Right lung (tissue), 5 donors: ENCODE results near the gene SAYSD1. TPM values are rescaled to one million over a fixed set of nuclear protein-coding genes. Genes with fewer than 3 reads are reported as not detected.

Source experiments
- DNase-seq, 2 donors: peaks; one replicate each; pipeline ENCODE4 v3.0.0-alpha.2; 2013
- polyA plus RNA-seq, 5 donors: library from polyadenylated mRNA; unstranded; fragments of 120-200 nt; gene quantifications; one replicate each; pipeline versions ENCODE4 v1.2.1 to v1.2.3, GENCODE V29; 2013; ENCODE audit warnings: inconsistent platforms in 1 of 5, low replicate concordance in 1 of 5; ENCODE audit not compliant: insufficient read length in 5 of 5, insufficient read depth in 1 of 5

Gene SAYSD1
- polyA plus RNA-seq, 5 donors = 20.7 to 25.6 (median 22.9) TPM

- no peak for DNase-seq
Observed at GRCh38 chr6:39080246-39080875, 34.6 kb downstream of the SAYSD1 start.

DNA sequence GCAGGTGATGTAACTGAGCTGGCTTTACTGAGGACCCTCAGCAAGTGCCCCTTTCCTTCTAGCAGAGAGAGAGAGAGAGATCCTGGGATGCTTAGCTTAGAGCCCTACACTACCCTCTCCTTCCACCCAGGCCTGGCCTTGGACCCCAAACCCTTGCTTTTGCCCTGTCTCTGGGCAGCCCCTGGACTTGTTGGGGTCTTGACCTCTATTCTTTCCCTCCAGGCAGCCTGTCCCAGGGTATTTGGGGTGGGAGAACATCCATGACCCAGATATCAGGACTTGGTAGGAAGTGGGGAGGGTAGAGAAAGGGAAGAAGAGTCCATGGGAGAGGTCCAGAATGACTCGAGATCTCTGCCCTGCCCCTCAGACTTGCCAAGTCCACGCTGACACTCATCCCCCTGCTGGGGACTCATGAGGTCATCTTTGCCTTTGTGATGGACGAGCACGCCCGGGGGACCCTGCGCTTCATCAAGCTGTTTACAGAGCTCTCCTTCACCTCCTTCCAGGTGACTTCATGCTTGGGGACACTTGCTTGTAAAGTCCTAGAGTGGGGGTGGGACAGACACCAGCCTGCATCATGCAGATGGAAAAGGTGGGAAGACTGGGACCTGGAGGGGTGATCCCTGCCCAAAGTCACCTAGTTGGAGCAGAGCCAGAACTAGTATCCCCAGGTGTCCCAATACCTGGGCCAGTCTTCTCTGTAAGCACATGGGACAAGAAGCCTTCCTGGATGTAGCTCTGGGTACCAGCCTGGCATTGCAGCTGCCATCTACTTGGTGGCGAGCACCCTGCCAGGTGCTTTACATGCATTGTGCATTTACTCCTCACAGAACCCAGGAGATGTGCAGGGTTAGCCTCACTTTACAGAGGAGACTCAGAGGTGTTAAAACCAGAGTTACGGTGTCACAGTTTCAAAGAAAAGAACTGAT is 35.5 kb downstream of the SAYSD1 start:
- DNase-seq = no peak

DNA sequence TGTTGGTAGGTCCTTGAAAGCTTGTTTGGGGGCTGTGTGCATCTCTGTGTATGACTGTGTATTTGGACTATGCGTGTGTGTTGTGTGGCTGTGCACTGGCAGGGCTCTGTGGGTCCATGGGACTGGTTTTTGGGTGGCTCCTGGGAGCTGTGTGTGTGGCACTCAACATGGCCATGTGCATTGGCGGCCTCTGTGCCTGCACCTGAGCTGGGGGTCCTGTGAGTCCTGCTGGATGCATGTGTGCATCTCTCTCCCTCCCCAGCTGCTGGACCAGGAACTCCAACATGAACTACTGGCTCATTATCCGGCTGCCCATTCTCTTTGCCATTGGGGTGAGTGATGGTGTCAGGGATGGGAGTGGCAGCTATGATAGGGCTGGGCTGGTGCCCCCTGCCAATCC is 36.3 kb downstream of the SAYSD1 start:
- DNase-seq = no peak

- DNase-seq = no peak
Observed at GRCh38 chr6:39077882-39078594, 36.9 kb downstream of the SAYSD1 start.

DNA sequence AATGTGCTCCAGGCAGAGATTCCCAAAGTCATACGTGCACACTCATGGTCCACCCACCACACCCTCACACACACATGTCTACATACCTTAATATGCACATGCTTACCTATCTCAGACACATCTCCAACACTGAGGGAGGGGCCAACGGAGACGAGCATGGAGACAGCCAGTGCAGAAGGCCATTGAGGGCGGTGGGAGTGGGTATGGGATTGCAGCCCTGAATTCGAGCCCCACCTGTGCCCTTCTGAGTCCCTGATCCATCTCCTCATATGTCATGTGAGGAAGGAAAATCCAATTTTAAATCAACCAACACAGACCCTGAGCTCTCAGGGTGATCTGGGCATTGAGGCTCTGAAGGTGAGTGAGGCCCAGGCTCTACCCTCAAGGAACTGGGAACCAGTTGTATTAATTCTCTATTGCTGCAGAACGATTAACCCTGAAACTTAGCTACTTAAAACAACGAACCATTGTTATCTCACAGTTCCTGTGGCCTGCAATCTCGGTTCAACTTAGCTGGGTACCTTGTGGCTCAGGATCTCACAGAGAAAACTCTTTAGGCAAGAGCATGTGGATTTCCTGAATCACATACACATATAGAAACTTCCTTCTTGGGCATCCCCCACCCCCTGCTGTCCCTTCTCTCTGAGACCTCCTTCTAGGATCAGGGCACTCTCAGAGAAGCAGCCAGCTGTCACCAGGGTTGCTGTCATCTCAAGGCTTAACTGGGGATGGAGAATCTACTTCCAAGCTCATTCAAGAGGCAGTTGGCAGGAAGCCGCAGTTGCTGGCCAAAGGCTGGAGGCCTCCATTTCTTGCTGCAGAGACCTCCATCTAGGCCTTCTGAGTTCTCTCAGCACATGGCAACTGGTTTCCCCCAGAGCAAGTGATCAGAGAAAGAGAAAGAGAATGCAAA is 38.1 kb downstream of the SAYSD1 start:
- no peak for DNase-seq

GRCh38 chr6:39075807-39076622 is 39.0 kb downstream of the SAYSD1 start:
- no peak for DNase-seq

- no peak for DNase-seq
Observed at GRCh38 chr6:39075010-39075686, 39.8 kb downstream of the SAYSD1 start.

GRCh38 chr6:39074486-39074885 is 40.5 kb downstream of the SAYSD1 start:
- no peak for DNase-seq

GRCh38 chr6:39073471-39074355 is 41.3 kb downstream of the SAYSD1 start:
- DNase-seq = no peak

DNA sequence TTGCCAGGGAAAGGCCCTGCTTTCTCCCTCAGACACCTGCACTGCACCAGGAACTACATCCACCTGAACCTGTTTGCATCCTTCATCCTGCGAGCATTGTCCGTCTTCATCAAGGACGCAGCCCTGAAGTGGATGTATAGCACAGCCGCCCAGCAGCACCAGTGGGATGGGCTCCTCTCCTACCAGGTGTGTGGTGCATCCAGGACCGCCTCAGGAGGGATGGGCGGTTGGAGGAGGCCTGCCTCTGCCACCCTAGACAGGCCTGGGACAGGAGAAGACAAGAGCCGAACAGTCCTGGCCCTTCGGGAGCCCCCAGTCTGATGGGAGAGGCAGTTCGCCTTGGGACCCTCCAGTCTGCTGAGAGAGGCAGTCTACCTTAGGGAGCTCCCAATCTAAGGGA is 42.2 kb downstream of the SAYSD1 start:
- DNase-seq = no peak

DNA sequence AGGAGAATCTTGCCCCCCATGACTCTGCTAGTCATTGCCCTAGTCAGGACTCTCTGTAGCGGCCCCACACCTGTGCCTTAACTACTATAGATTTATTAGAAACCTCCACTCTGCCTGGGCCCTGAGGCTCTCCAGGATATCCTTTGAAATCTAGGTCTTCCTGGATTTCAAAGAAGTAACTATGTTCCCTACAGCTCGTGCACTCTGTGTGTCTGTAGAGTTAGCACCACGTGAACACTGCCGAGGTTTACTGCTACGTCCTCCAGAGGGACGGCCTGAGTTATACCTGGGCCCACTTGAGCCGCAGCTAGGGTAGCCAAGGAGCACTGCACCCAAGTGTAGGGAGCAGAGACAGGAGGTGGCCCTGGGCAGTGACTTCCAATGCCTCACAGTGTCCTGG is 46.6 kb downstream of the SAYSD1 start:
- DNase-seq = no peak

- no peak for DNase-seq
Observed at GRCh38 chr6:39065561-39065960, 49.4 kb downstream of the SAYSD1 start.

DNA sequence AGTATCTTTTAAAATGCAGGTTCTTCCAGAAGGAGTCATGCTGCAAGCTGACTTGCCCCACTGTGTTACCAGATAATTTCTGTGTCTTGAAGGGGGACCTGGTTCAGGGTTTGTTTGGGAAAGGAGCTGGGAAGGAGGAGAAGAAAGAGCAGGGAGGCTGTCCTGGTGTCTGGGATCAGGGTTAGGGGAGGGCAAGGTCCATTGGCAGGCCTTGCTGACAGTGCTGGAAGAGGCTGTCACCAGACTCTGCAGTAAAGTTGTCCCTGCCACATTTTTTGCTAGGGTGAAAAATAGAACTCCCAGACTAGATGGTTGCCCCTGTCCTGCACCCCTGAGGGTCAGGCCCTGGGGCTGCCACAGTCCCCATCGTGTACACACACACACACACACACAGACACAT is 51.5 kb downstream of the SAYSD1 start:
- no peak for DNase-seq

DNA sequence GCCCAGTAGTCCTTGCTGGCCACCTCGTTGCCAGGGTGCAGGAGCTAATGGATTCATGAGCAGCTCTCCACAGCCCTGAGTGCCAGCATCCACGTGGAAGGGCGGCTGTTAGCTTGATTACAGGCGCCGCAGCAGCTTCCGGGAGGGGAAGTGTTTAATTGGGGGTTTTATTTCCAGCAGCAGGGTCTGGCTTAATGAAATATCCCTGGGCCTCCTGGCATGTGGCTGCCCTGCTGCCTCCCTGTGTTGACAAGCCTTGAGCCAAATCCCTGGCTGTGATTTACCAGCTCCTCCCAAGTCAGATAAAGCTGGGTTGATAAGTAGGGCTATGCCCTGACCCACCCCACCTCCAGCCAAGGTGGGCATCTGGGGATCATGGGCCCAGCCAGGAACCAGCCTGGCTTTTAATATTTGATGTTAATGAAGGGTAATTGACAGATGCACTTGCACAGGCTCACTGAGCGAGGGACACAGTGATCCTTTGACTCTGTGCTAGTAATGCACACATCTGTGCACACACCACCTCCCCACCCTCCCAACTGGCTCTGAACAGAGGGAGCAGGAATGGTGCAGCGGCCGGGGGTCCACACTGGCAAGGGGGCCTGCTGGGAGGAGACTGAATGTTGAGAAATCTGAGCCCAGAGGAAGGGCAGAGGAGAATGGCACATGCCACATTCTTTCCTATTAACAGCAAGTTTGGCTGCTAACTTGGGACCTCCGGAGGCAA is 52.8 kb downstream of the SAYSD1 start:
- no peak for DNase-seq

GRCh38 chr6:39061588-39061987 is 53.4 kb downstream of the SAYSD1 start:
- no peak for DNase-seq

GRCh38 chr6:39061182-39061581 is 53.8 kb downstream of the SAYSD1 start:
- DNase-seq = no peak

GRCh38 chr6:39060467-39061160 is 54.4 kb downstream of the SAYSD1 start:
- no peak for DNase-seq
